ENCODE measurements around the gene IST1.
"Not testable (repeated sequence)": the region's sequence is repeated elsewhere in the genome, so short reads cannot be mapped to it uniquely, and the experiment has no call there.

Gene IST1

GRCh38 chr16:71882505-71883167 is 12.7 kb upstream of the IST1 start:
- peak; percentile 80 for DNase-seq

DNA sequence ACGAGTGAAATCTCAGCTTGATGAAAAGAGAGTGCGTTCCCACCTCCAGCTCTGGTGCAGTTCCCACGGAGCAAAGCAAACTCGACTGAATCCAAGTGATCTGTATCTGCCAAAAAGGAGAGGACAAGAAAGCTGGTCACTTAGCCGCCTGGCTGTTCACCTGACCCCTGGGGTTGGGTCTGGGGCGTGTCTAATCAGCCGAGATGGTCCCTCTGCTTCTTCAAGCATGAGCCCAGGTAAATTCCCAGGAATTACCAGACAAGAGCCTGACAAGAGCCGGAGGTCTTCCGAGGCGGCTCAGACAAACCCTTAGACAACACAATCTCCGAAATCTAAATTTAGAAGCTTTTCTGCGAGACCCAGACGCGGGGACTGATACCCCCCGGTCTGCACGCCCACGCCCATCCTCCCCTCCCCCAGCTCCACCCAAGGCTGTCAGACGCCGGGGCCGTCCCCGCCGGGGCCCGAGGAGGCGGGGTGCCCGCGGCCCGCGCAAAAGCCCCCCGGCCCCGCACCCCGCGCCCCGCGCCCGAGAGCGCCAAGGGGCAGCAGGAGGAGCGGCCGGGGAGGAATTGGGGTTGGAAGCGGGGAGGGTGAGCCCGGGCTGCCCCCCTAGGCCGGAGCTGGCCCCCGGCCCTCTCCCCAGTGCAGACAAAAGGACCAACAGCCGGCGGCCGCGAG is 12.0 kb upstream of the IST1 start:
- DNase-seq: no peak

DNA sequence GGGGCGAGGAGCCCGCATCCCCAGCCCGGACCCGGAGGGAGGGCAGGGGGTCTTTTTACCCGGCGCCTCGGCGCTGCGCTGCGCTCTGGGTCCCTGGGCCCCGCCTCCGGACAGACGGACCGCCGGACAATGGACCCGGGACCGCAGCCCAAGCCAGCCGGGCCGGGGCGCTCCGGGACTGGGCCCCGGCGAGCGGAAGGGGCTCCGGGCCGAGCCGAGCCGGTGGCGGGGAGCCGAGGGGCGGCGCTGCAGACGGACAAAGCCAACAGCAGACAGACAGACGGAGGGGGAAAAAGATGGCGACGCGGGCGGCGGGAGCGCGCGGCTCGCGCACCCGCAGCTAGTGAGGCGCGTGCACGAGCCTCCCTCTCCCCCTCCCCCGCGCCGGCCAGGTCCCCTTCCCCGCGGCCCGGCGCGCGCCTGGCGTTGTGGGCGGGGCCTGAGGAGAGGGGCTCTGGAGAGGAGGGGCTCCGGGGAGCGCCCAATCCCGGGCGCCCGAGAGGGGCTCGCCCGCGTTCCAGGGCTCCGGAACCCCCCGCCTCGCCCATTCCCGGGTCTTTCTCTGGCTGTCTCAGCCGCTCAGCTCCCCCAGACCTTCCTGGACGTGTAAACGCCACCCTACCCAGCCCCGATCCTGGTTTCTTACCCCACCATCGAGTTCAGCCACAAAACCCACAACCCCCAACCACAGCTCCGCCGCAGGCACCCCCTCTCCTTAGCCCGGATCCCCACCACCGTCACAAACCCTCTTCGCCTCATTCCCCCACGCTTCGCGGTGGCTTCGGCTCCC is 11.3 kb upstream of the IST1 start, which contains the start of gene ZNF821:
ZNF821 (minus strand) TSS at position 334 of the 790 bp plus-strand sequence. CDS start 4,236 bp downstream, outside the sequence.
- peak; percentile 47 for DNase-seq

- no peak for DNase-seq
These were observed 10.1 kb upstream of the IST1 start for GRCh38 chr16:71885261-71885650.

DNA sequence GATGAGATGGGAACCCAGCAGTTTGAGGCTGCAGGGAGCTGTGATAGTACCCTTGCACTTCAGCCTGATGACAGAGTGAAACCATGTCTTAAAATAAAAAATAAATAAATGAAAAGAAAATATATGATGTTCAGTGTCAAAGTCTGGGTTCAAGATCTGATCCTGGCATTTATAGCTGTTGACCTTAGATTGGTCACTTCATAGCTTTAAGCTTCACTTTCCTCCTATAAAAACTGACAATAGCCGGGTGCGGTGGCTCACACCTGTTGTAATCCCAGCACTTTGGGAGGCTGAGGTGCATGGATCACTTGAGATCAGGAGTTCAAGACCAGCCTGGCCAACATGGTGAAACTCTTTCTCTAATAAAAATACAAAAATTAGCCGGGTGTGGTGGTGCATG is 6.2 kb upstream of the IST1 start:
- no peak for DNase-seq

- no peak for DNase-seq
These were observed 1.5 kb upstream of the IST1 start for GRCh38 chr16:71893888-71894228.

DNA sequence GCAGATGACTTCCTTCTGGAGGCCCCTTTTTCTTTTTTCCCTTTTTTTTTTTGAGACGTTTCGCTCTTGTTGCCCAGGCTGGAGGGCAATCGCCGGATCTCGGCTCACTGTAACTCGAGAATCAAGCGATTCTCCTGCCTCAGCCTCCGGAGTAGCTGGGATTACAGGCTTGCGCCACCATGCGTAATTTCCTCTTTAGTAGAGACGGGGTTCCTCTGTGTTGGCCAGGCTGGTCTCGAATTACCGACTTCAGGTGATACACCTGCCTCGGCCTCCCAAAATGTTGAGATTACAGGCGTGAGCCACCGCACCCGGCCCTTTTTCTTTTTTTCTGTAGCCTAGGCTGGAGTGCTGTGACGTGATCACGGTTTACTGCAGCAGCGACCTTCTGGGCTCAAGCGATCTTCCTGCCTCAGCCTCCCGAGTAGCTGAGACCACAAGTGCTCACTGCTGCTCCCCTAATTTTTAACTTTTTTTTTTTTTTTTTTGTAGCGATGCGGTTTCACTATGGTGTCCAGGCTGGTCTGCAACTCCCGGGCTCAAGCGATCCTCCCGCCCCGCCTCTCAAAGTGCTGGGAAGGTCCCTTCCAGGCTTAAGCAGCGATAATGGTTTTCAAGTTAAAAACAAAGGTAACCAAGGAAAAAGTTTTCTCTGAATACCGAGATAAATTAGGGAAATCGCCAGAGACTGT is 956 bp upstream of the IST1 start:
- peak; percentile 18 for DNase-seq

- DNase-seq: peak; percentile 46
These were observed 491 bp downstream of the IST1 start for GRCh38 chr16:71895679-71896365.

DNA sequence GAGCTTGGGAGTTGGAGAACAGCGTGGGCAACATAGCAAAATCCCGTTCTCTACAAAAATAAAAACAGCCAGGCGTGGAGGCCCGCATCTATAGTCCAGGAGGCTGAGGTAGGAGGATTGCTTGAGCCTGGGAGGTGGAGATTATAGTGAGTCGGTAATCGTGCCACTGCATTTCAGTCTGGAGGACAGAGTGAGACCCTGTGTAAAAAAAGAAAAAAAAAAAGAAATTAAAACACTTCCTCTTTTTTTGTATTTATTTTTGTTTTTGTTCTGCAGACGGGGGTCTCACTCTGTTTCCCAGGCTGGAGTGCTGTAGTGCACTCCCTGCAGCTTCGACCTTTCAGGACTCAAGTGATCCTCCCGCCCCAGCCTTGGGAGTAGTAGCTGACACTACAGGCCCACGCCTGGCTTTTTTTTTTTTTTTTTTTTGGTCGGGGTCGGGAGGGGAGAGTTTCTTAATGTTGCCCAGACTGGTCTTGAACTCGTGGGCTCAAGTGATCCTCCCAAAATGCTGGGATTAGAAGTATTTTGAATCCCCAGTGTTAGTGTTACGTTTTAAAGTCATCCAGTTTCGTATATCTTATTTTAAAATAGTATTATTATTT is 1.5 kb downstream of the IST1 start:
- no peak for DNase-seq

- DNase-seq: no peak
These were observed 3.8 kb downstream of the IST1 start for GRCh38 chr16:71899171-71899570.

- DNase-seq: no peak
These were observed 7.5 kb downstream of the IST1 start for GRCh38 chr16:71902656-71903365.

GRCh38 chr16:71903608-71904007 is 8.3 kb downstream of the IST1 start:
- no peak for DNase-seq

- no peak for DNase-seq
These were observed 8.9 kb downstream of the IST1 start for GRCh38 chr16:71904239-71904638.

GRCh38 chr16:71905765-71906164 is 10.4 kb downstream of the IST1 start:
- DNase-seq: not testable (repeated sequence)

- DNase-seq: no peak
These were observed 15.8 kb downstream of the IST1 start for GRCh38 chr16:71911121-71911520.

- DNase-seq: no peak
These were observed 17.4 kb downstream of the IST1 start for GRCh38 chr16:71912534-71913275.

- no peak for DNase-seq
These were observed 19.5 kb downstream of the IST1 start for GRCh38 chr16:71914802-71915201.

DNA sequence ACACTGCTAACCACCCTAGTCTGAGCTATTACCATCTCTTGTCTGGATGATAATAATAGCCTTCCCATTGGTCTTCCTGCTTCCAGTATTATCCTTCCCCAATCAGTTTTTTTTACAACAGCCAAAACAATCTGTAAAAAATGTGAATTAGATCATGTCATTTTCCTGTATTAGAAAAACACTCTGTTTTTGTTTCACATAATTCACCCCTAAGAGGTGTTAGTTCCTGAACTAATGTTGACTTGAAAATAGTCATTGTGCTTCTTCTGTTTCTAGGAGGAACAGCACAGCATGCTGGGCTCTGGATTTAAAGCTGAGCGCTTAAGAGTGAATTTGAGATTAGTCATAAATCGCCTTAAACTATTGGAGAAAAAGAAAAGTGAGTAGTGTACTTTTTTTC is 20.0 kb downstream of the IST1 start:
- DNase-seq: no peak

DNA sequence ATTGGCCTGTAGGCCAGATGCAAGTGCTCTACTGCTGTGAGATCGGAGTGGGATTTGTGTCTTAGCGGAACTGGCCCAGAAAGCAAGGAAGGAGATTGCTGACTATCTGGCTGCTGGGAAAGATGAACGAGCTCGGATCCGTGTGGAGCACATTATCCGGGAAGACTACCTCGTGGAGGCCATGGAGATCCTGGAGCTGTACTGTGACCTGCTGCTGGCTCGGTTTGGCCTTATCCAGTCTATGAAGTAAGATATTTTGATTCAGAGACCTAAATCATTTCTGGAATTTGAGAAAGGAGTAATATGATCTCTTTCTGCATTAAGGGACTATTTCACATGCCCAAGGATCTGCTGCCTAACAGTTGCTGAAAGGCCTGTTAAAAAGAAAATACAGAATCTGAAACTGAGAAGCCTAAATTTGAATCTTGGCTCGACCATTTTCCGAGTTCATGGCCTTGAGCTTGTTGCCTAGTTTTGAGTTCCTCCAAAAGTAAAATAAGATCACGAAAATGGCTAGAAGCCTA is 21.1 kb downstream of the IST1 start:
- DNase-seq: no peak

GRCh38 chr16:71917900-71918299 is 22.6 kb downstream of the IST1 start:
- no peak for DNase-seq

GRCh38 chr16:71919035-71919434 is 23.7 kb downstream of the IST1 start:
- DNase-seq: no peak
